GM20431 (cell line): Measurements from ENCODE around the gene USE1.

Source experiments
- in situ Hi-C: fragments of 300-500 bp; cut with MseI, MboI; formaldehyde crosslinking; loops from one replicate; pipeline ENCODE4 v1.15.0; 2020; ENCODE audit warnings: low sequenced_read_pairs; ENCODE audit not compliant: unreplicated experiment

Gene USE1

DNA sequence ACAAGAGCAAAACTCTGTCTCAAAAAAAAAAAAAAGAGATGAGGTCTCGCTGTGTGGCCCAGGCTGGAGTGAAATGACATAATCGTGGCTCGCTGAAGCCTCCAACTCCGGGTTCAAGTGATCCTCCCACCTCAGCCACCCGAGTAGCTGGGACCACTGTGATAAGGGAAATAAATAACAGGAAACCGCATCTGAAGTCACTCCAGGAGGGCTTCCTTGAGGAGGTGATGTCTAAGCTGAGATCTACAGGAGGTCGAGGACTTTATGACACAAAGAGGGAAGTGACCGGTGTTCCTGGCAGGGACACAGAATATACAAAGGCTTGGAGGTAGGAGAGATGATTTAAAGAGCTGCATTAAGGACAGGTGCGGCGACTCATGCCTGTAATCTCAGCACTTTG lies 39.5 kb downstream of the USE1 start:
- in situ Hi-C loops: no loop called here

DNA sequence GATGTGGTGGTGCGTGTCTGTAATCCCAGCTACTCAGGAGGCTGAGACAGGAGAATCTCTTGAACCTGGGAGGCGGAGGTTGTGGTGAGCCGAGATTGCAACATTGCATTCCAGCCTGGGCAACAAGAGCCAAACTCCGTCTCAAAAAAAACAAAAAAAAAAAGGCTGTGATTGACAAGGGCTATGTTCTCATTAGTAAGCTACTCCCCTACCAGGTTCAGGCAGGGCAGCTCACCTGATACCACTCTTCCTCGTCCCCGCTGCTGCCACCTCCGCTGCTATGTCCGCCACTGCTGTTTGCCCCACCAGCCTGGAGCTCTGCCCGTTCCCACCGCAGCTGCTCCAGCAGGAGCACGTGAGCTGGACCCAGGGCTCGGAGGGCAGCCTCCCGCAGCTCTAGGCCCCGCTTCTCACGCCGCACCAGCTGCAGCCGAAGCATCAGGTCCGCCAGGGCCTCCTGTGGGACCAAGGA lies 40.0 kb downstream of the USE1 start:
- in situ Hi-C loops: no loop called here

DNA sequence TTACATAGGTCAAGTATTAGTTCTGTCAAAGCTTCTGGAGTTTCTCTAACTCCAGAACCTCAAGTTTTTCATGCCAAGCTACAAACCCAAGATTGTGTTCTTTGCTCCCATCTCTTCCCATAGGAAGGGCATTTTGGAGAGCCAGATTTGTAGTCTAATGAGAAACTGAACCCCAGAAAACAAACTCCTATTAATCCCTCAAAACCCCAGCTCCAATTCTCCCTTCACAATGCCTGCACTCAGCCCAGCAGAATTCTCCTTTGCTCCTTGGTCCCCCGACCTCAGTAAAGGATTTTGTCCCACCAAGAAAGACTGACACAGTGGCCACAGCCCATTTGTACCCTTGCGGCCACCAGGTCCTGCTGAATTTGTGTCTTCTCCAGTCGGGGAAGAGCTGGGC lies 41.0 kb downstream of the USE1 start:
- in situ Hi-C loops: no loop called here

DNA sequence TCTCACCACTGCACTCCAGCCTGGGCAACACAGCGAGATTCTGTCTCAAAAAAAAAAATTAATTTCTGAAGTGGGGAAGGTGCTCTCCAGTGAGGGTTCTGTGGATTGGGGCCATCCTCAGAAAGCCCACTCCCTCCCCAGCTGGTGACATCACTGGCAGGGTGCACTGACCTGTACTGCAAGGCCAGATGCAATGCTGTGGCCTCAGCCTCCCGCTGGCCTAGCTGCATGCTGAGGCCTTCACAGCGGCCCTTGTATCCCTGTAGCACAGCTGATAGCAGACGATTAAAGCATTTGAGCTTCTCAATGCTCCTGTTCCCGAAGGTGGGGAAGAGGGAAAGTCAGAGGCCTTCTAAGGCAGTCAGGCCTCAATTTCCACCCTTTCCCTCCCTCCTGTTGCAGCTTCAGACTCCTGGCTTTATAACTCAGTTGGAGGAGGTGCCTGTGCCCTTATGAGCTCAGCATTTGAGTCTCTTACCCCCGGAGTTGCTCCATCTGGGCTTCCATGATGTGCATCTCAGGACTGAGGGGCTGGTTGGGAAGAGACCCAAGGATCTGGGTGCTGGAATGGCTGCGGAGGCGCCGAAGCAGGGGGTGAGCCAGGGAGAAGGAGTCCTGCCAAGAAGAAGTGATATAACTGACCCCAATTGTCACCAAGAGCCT lies 44.1 kb downstream of the USE1 start:
- in situ Hi-C loops: no loop called here

DNA sequence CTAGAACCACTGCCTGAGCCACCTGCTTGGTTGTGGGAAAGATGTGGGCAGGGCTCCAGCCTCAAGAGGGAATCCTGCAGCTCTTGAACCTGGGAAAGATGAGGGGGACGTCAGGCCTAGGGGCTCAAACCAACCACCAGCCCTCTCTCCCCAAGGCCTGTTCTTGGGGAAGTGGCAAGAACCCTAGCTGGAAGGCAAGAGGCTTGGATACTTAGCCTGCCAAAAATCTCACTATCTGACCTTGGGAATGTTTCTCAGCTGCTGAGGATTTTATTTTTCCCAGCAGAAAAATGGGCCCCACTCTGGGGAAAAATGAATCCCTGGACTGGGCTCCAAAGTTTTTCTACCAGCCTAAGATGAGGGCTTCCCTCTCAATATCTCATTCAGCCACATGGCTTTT lies 44.8 kb downstream of the USE1 start:
- in situ Hi-C loops: no loop called here

DNA sequence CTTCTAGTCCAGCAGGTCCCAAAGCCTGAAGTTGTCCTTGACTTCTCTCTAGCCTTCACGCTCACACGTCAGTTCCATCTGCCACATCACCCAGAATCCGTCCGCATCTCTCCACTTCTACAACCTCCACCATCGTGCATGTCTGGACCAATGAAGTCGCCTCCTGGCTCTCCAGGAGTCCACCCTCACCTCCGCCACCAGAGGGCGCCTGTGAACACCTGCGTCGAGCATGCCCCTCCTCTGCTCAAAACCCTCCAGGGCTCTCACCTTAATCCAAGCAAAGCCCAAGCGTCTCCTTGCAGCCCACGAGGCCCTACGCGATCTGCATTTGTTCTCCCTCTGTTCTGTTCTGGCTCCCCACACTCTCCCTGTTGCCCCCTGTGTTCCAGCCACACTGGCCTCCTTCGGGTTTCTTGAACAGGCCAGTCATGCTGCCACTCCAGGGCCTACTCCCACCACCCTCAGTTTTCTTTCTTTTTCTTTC lies 45.7 kb downstream of the USE1 start:
- in situ Hi-C loops: no loop called here

DNA sequence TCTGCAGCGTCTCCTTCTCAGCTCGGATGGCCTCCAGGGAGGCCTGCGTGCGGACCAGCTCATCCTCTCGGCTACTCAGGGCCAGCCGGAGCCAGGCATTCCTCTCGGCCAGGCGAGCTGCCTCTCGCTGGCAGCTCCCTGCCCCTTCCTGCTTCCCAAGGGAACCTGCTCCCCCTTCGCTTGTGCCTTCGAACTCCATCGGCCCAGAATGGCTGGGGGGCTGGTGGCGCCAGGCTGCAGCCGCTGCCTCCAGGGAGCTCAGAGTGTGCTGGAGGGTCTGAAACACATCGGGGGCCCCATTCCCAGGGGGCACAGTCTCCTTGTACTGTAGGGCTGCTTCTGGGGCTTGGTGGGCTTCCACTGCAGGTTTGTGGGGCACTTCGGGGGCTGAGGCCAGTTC lies 47.4 kb downstream of the USE1 start:
- in situ Hi-C loops: no loop called here

DNA sequence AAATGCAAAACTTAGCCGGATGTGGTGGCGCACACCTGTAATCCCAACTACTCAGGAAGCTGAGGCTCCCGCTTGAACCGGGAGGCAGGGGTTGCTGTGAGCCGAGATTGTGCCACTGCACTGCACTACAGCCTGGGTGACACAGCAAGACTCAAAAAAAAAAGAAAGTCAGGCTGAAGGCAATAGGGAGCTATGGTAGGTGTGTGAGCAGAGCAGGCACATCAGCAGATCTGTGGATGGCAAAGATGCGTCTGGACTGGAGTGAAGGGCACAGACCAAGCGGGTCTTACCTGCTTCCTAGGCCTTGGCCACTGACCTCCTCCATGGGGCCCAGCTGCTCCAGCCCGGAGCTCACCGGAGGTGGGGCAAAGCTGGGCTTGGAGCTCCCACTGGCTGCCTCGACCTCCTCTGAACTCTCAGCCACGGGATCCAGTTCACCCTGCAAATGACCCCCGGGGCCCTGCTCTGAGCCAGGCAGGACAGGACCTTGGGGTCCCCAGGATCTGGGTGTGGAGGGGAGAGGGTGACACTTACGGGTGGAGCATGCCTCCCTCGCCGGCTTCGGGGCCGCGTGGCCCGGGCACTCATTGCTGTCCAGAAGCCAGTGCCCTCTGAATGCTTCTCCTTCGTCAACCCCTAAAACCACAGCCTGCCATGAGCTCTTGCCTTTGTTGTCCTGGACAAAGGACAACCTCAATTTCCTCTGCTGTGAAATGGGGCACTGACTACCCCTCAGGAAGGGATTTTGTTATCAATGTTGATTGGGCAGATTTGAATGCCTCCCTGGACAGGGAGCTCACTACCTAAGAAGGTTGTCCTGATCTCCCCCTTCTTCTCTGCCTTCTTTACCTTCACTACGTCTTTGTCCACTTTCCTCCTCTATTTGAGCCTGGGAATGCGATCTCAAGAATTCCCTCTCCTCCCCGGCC lies 48.8 kb downstream of the USE1 start:
- in situ Hi-C loops: no loop called here

DNA sequence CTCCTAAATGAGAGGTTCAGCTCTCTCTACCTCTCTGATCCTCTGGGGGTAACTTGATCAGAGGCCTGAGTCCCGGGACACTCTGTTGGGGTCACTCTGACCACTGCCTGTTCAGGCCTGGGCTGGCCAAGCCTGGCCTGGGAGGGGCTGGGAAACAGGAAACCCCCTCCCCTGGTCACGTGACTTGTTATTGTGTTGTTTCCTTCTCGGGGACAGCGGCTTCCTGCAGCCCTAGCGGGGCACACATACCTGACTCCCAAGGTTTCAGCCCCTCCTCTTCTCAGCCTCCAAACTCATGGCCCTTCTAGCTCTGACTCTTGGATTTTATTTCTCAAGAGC lies 49.5 kb downstream of the USE1 start, which contains the start of gene USHBP1:
Gene USHBP1 (minus strand): TSS at position 105 of the 339 bp plus-strand sequence. CDS start 446 bp downstream, outside the sequence.
- in situ Hi-C loops: no loop called here

DNA sequence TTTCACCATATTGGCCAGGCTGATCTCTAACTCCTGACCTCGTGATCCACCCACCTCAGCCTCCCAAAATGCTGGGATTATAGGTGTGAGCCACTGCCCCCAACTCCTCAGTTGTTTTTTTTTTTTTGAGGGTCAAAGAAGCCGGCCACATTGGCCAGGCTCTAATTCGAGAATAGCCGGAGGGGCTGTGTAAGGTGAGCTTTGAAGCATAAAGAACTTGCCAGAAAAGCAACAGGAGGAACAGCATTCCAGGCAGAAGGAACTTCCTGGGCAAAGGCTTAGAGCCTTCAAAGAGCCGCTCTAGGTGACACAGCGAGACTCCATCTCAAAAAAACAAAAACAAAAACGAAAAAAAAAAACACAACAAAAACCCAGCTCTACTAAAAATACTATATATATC lies 50.9 kb downstream of the USE1 start:
- in situ Hi-C loops: no loop called here

DNA sequence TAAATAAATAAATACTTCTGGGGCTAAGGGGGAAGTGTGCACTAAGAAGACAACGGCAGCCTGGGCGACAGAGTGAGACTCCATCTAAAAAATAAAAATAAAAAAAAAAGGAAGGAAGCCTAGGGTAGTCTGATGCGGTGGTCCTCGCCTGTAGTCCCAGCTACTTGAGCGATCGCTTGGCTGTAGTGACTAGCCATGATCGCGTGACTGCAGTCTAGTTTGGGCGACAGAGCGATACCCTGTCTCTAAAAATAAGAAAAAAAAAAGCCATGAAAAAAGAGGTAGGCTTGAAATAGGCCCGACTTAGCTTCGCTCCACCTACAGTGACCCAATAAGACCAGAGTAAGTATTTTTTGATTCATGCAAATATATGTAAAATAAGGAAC lies 51.4 kb downstream of the USE1 start:
- in situ Hi-C loops: no loop called here

DNA sequence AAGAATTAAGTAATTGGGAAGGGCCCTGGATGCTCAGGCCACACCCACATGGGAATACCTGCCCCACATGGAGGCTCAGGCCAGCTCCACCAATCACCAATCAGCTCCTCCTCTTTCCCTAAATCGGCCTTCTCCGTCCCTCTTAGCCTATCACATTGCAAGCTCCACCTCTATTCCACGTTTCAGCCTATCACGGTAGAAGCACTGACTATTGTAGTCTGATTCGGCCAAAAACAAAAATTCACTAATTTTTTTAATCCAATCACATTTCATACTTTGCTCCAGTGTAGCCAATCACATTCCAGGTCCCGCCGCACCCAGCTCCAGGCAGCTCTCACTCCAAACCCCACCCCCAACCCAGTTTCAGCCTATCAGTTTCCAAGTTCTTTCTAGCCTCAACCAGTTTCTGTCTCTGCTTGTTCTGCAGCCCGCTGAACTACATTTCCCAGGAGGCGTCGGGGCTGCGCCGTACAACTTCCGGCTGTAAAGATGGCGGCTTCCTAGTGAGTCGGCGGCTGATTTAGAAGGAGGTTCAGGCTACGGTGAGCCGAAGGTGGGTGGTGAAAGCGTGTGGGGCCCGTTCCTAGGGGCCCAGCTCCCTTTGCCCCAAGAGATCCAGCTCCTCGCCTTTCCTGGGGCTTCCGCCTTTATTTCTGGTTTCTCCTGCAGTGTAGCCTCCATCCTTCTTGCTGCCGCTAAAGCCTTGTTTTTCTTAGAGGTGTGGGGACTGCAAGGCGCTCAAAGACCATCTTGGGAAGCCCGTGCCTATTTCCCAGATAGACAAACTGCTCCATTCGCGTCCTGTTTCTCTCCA lies 52.0 kb downstream of the USE1 start, which contains the start of gene BABAM1:
Gene BABAM1 (plus strand): TSS at position 469 of the 814 bp plus-strand sequence. CDS start 1,364 bp downstream, outside the sequence.
- in situ Hi-C loops: no loop called here

DNA sequence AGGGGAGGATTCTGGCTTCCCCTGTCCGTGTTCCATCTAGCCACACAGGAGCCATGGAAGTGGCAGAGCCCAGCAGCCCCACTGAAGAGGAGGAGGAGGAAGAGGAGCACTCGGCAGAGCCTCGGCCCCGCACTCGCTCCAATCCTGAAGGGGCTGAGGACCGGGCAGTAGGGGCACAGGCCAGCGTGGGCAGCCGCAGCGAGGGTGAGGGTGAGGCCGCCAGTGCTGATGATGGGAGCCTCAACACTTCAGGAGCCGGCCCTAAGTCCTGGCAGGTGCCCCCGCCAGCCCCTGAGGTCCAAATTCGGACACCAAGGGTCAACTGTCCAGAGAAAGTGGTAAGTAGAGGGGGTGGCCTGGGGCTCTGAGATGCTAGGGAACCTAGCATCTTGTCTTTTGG lies 53.6 kb downstream of the USE1 start:
- in situ Hi-C loops: no loop called here
